H1 (cell line): ENCODE results near the gene FOXK1. TPM values are rescaled to one million over a fixed set of nuclear protein-coding genes. Genes with fewer than 3 reads are reported as not detected.

ENCODE experiments used
- CTCF ChIA-PET: fragments of 300-600 bp; sonication (Branson Sonifier 250); formaldehyde crosslinking; loops from one replicate; lab custom pipeline; 2021; ENCODE audit not compliant: partially characterized antibody; lab: Charles Lee
- POLR2A ChIA-PET: fragments of 300-600 bp; sonication (Branson Sonifier 250); formaldehyde crosslinking; loops from one replicate; lab custom pipeline; 2021; ENCODE audit warnings: inconsistent platforms; ENCODE audit not compliant: partially characterized antibody; lab: Charles Lee
- DNase-seq, 2 experiments: peaks; one replicate each; pipeline versions ENCODE4 v3.0.0 to v3.0.0-alpha.2; 2010 to 2022; ENCODE audit warnings: low spot score in 2 of 2, low read depth in 1 of 2, mixed read lengths in 1 of 2
- FAIRE-seq: peaks from 2 replicates; lab custom pipeline; 2011; peaks lifted over from hg19 to GRCh38; lab: Jason Lieb, UNC
- H2AFZ ChIP-seq: 2 replicates; pipeline ENCODE4 v1.8.1; 2012; ENCODE audit warnings: low read length, inconsistent platforms
- H2AK5ac ChIP-seq: 2 replicates; pipeline ENCODE4 v1.6.1; 2013; ENCODE audit warnings: low read depth, low read length
- H2BK120ac ChIP-seq: replicated peaks from 2 replicates; pipeline ENCODE3; 2013; ENCODE audit warnings: low read depth, low read length, inconsistent platforms
- H2BK12ac ChIP-seq: 2 replicates; pipeline ENCODE4 v1.6.1; 2013; ENCODE audit warnings: low read depth, low read length
- H2BK15ac ChIP-seq: 2 replicates; pipeline ENCODE4 v1.6.1; 2013; ENCODE audit warnings: low read length
- H2BK20ac ChIP-seq: 2 replicates; pipeline ENCODE4 v1.6.1; 2013; ENCODE audit warnings: low read length
- H2BK5ac ChIP-seq: 2 replicates; pipeline ENCODE4 v1.6.1; 2013; ENCODE audit warnings: low read depth, low read length
- H3K14ac ChIP-seq: 2 replicates; pipeline ENCODE4 v1.6.1; 2013; ENCODE audit warnings: inconsistent platforms; ENCODE audit not compliant: insufficient read length
- H3K18ac ChIP-seq: 2 replicates; pipeline ENCODE4 v1.6.1; 2013; ENCODE audit warnings: low read length; ENCODE audit errors: extremely low read depth
- H3K23ac ChIP-seq: 2 replicates; pipeline ENCODE4 v1.6.1; 2013; ENCODE audit warnings: inconsistent platforms; ENCODE audit not compliant: insufficient read length
- H3K23me2 ChIP-seq: 2 replicates; pipeline ENCODE4 v1.6.1; 2013; ENCODE audit warnings: low read depth, low read length
- H3K27ac ChIP-seq: 2 replicates; pipeline ENCODE4 v1.6.1; 2011; ENCODE audit warnings: low read depth, low read length, inconsistent platforms
- H3K27me3 ChIP-seq, 4 experiments: replicated peaks in 1 of 4; 1 replicate in 1 of 4; 2 replicates in 3 of 4; pipeline versions ENCODE4 v1.6.1 to v1.8.1; 2011 to 2013; ENCODE audit warnings: low read length in 3 of 4, mild to moderate bottlenecking in 3 of 4, inconsistent platforms in 2 of 4, mixed read lengths in 2 of 4, moderate library complexity in 1 of 4; ENCODE audit not compliant: control insufficient read depth in 3 of 4, insufficient read depth in 3 of 4; ENCODE audit errors: extremely low read depth in 1 of 4
- H3K36me3 ChIP-seq, 4 experiments: 2 replicates each; pipeline versions ENCODE4 v1.6.1 to v1.8.1; 2011 to 2013; ENCODE audit warnings: mild to moderate bottlenecking in 4 of 4, low read length in 3 of 4, moderate library complexity in 2 of 4, control low read depth in 1 of 4, inconsistent platforms in 1 of 4; ENCODE audit not compliant: insufficient read depth in 4 of 4, control insufficient read depth in 2 of 4
- H3K4ac ChIP-seq: replicated peaks from 2 replicates; pipeline ENCODE3; 2013; ENCODE audit warnings: low read length, low read depth, mixed read lengths, inconsistent platforms; ENCODE audit not compliant: insufficient read length
- H3K4me1 ChIP-seq, 4 experiments: replicated peaks in 1 of 4; 1 replicate in 1 of 4; 2 replicates in 3 of 4; pipeline versions ENCODE4 v1.6.1 to v1.8.1; 2011 to 2013; ENCODE audit warnings: low read length in 3 of 4, inconsistent platforms in 2 of 4, mixed read lengths in 1 of 4; ENCODE audit not compliant: insufficient read depth in 4 of 4, control insufficient read depth in 3 of 4
- H3K4me2 ChIP-seq, 2 experiments: 2 replicates each; pipeline versions ENCODE4 v1.6.1 to v1.8.1; 2011 to 2013; ENCODE audit warnings: low read depth in 2 of 2, low read length in 2 of 2, control low read depth in 1 of 2, inconsistent platforms in 1 of 2, mild to moderate bottlenecking in 1 of 2; ENCODE audit not compliant: insufficient read depth in 1 of 2
- H3K4me3 ChIP-seq, 4 experiments: fragments of 200-600, 300-600 bp in 1 of 4; sonication (generic), shearing (Covaris generic), sonication (Bioruptor Twin) in 1 of 4; 2 replicates each; pipeline versions ENCODE4 v1.5.1 to v1.8.1; 2011 to 2016; ENCODE audit warnings: low read length in 4 of 4, low read depth in 3 of 4, control low read depth in 2 of 4, inconsistent platforms in 2 of 4, mild to moderate bottlenecking in 2 of 4, mixed read lengths in 1 of 4, moderate library complexity in 1 of 4; ENCODE audit not compliant: insufficient read depth in 2 of 4; ENCODE audit errors: extremely low read depth in 1 of 4
- H3K56ac ChIP-seq: replicated peaks from 2 replicates; pipeline ENCODE3; 2013; ENCODE audit warnings: low read depth, mild to moderate bottlenecking, mixed read lengths, low read length, inconsistent platforms; ENCODE audit not compliant: insufficient read length
- H3K79me1 ChIP-seq: 2 replicates; pipeline ENCODE4 v1.6.1; 2013; ENCODE audit warnings: low read depth, low read length, control low read depth
- H3K79me2 ChIP-seq, 2 experiments: 2 replicates each; pipeline versions ENCODE4 v1.6.1 to v1.8.1; 2012 to 2013; ENCODE audit warnings: low read length in 2 of 2, mild to moderate bottlenecking in 2 of 2, inconsistent platforms in 1 of 2; ENCODE audit not compliant: insufficient read depth in 2 of 2, control insufficient read depth in 1 of 2
- H3K9ac ChIP-seq, 4 experiments: replicated peaks in 1 of 4; 1 replicate in 1 of 4; 2 replicates in 3 of 4; pipeline versions ENCODE4 v1.6.1 to v1.8.1; 2011 to 2013; ENCODE audit warnings: low read depth in 3 of 4, low read length in 3 of 4, control low read depth in 2 of 4, mild to moderate bottlenecking in 2 of 4, moderate library complexity in 2 of 4, inconsistent platforms in 1 of 4; ENCODE audit errors: extremely low read depth in 1 of 4
- H3K9me3 ChIP-seq, 2 experiments: 2 replicates each; pipeline versions ENCODE4 v1.6.1 to v1.8.1; 2012 to 2013; ENCODE audit warnings: mild to moderate bottlenecking in 2 of 2, moderate library complexity in 2 of 2, control low read depth in 1 of 2, inconsistent platforms in 1 of 2, low read depth in 1 of 2, low read length in 1 of 2, mixed read lengths in 1 of 2; ENCODE audit not compliant: insufficient read depth in 2 of 2
- H4K20me1 ChIP-seq, 2 experiments: replicated peaks in 1 of 2; 2 replicates each; pipeline versions ENCODE3 to v1.8.1; 2011 to 2013; ENCODE audit warnings: inconsistent platforms in 2 of 2, low read length in 2 of 2, mild to moderate bottlenecking in 1 of 2; ENCODE audit not compliant: insufficient read depth in 2 of 2, control insufficient read depth in 1 of 2
- H4K5ac ChIP-seq: 2 replicates; pipeline ENCODE4 v1.6.1; 2013; ENCODE audit warnings: low read length, low read depth, mixed read lengths, inconsistent platforms; ENCODE audit not compliant: insufficient read length
- H4K8ac ChIP-seq: 2 replicates; pipeline ENCODE4 v1.8.0; 2013; ENCODE audit warnings: mild to moderate bottlenecking, moderate library complexity, low read length, inconsistent platforms; ENCODE audit not compliant: insufficient read depth; ENCODE audit errors: extremely low read depth
- H4K91ac ChIP-seq: replicated peaks from 2 replicates; pipeline ENCODE3; 2013; ENCODE audit warnings: low read length, mixed read lengths, inconsistent platforms; ENCODE audit not compliant: insufficient read length
- CTCF ChIP-seq, 3 experiments: IDR thresholded peaks; 1 replicate in 2 of 3; 2 replicates in 1 of 3; pipeline versions ENCODE4 v1.5.1 to v1.6.1; 2011; ENCODE audit warnings: low read length in 3 of 3, mild to moderate bottlenecking in 3 of 3, inconsistent platforms in 2 of 3, low read depth in 1 of 3, moderate library complexity in 1 of 3; ENCODE audit not compliant: insufficient read depth in 1 of 3; ENCODE audit errors: control extremely low read depth in 1 of 3
- FOSL1 ChIP-seq: IDR thresholded peaks from 2 replicates; pipeline ENCODE4 v1.6.1; 2011; ENCODE audit warnings: mild to moderate bottlenecking, low read depth, low read length, moderate library complexity; ENCODE audit not compliant: insufficient read depth
- GABPA ChIP-seq: IDR thresholded peaks from 2 replicates; pipeline ENCODE4 v1.6.1; 2011; ENCODE audit warnings: mild to moderate bottlenecking, low read length, moderate library complexity, borderline replicate concordance; ENCODE audit not compliant: insufficient read depth
- HDAC6 ChIP-seq: IDR thresholded peaks from one replicate; pipeline ENCODE4 v1.7.1; 2012; ENCODE audit warnings: low read depth, mild to moderate bottlenecking, inconsistent platforms, low read length, moderate library complexity
- JUN ChIP-seq: IDR thresholded peaks from 2 replicates; pipeline ENCODE4 v1.6.1; 2011; ENCODE audit warnings: low read depth, mild to moderate bottlenecking, improper control_type of control experiment, low read length
- JUND ChIP-seq: IDR thresholded peaks from 2 replicates; pipeline ENCODE4 v1.6.1; 2011; ENCODE audit warnings: mild to moderate bottlenecking, improper control_type of control experiment, low read length
- NANOG ChIP-seq: IDR thresholded peaks from 2 replicates; pipeline ENCODE4 v1.6.1; 2011; ENCODE audit warnings: low read length, low read depth, mild to moderate bottlenecking, inconsistent platforms; ENCODE audit not compliant: insufficient read depth, poor library complexity, severe bottlenecking
- RFX5 ChIP-seq: IDR thresholded peaks from 2 replicates; pipeline ENCODE4 v1.6.1; 2011; ENCODE audit warnings: low read depth, low read length, improper control_type of control experiment, borderline replicate concordance
- SIN3A ChIP-seq, 2 experiments: IDR thresholded peaks in 1 of 2; conservative IDR thresholded peaks in 1 of 2; 2 replicates each; pipeline ENCODE4 v1.6.1; 2011 to 2012; ENCODE audit warnings: low read length in 2 of 2, improper control_type of control experiment in 1 of 2, low read depth in 1 of 2, mild to moderate bottlenecking in 1 of 2
- WGBS, 2 experiments: shearing (Covaris generic) in 1 of 2; methylation state at CpG; one replicate each; pipeline versions ENCODE4 v1.1.6 to v1.1.7; 2013 to 2015; ENCODE audit warnings: low lambda C conversion rate in 2 of 2, mixed read lengths in 2 of 2, inconsistent platforms in 1 of 2, low coverage in 1 of 2, missing lambda C conversion rate in 1 of 2; ENCODE audit not compliant: insufficient replicate concordance in 2 of 2, insufficient coverage in 1 of 2, insufficient read length in 1 of 2; ENCODE audit errors: extremely low coverage in 1 of 2, missing lambda C conversion rate in 1 of 2; 5-methylcytosine and 5-hydroxymethylcytosine counted together
- polyA plus RNA-seq, 7 experiments: library from polyadenylated mRNA; depleted of rRNA in 3 of 7; stranded (reverse) in 5 of 7; unstranded in 2 of 7; fragments of >200 nt in 5 of 7; fragments of 200-250 nt in 2 of 7; gene quantifications; 1 replicate in 5 of 7; 2 replicates in 1 of 7; 4 replicates in 1 of 7; pipeline versions ENCODE4 v1.2.1 to v1.2.3, GENCODE V29; 2011 to 2013; ENCODE audit warnings: missing spikeins in 2 of 7, mixed read lengths in 2 of 7
- total RNA-seq: library from RNA; stranded (reverse); fragmentation: NEBNext Ultra II Directional; extraction: Animal tissue kit (Norgen Biotek cat#: 25700); gene quantifications from 2 replicates; pipeline ENCODE4 v1.2.1, GENCODE V29; 2021

Gene FOXK1
- total and polyA plus RNA-seq, 2 of the 8 experiments (the other 6 are each of a cell fraction or from before 2014, with no cell fraction given) = 2.0 to 8.5 TPM

GRCh38 chr7:4790516-4790991 lies 108.5 kb downstream of the FOXK1 start:
- H3K4me1 ChIP-seq = peaks cover 0 to 3% (median 1%) of the 10 kb centered on the region in 4 experiments; a peak in 4 of 7 replicates
- no peak overlapping the region for H3K18ac ChIP-seq
- H2AFZ ChIP-seq = no peak overlapping the region
- H3K14ac ChIP-seq = no peak overlapping the region
- no peak overlapping the region for H4K8ac ChIP-seq
- no peak overlapping the region for H2BK120ac ChIP-seq
- WGBS, 2 experiments = 96% methylated on average over 17 of the region's 24 CpGs; no CpG with 5 or more reads in 1 of the 2 experiments
- no peak overlapping the region for H2BK15ac ChIP-seq
- CTCF ChIA-PET = interaction anchor here (0.6 to 2.4 kb wide), 5 partner anchors 8 to 41 kb away, joined by 3 to 11 read pairs (median 8); no protein-coding TSS in a partner anchor
- H3K23ac ChIP-seq = no peak overlapping the region
- H3K79me2 ChIP-seq = no peaks in the 10 kb centered on the region
- H4K91ac ChIP-seq = no peak overlapping the region
- no peak overlapping the region for H2BK12ac ChIP-seq
- H3K36me3 ChIP-seq = peaks cover 3 to 30% (median 9%) of the 10 kb centered on the region in 4 experiments; a peak in 5 of 8 replicates
- H2BK5ac ChIP-seq = no peak overlapping the region
- no peak overlapping the region for H2BK20ac ChIP-seq
- H3K9me3 ChIP-seq = no peaks in the 10 kb centered on the region; a peak in 1 of 4 replicates
- H4K5ac ChIP-seq = no peak overlapping the region
- H3K4me3 ChIP-seq = no peak overlapping the region
- H3K27me3 ChIP-seq = no peaks in the 10 kb centered on the region
- POLR2A ChIA-PET = interaction anchor here (0.6 to 1.7 kb wide), 2 partner anchors 10 to 13 kb away, joined by 4 read pairs; no protein-coding TSS in a partner anchor
- H3K23me2 ChIP-seq = peaks cover 7% of the 10 kb centered on the region; the same call in 1 of the 2 replicates
- H3K4me2 ChIP-seq = no peak overlapping the region
- DNase-seq (no peak), FAIRE-seq (no peak)
- H3K79me1 ChIP-seq = no peaks in the 10 kb centered on the region
- peaks cover 0 to 5% of the 10 kb centered on the region in 2 experiments for H4K20me1 ChIP-seq
- no peak overlapping the region for H3K27ac ChIP-seq
- no peak overlapping the region for H3K4ac ChIP-seq
- H3K9ac ChIP-seq = no peak overlapping the region
- no peak overlapping the region for H2AK5ac ChIP-seq
- H3K56ac ChIP-seq = no peak overlapping the region
- TF ChIP-seq GABPA = no peak
- TF ChIP-seq FOSL1 = no peak
- no peak for TF ChIP-seq CTCF (IDR thresholded peaks at IDR 0.05; ENCODE audit: control extremely low read depth in 1 of 3, insufficient read depth in 1 of 3, low read depth in 1 of 3, low read length in 3 of 3)
- TF ChIP-seq JUN = no peak
- no peak for TF ChIP-seq NANOG
- TF ChIP-seq RFX5 = no peak
- no peak for TF ChIP-seq JUND
- TF ChIP-seq HDAC6 = no peak
- no peak for TF ChIP-seq SIN3A (conservative IDR thresholded peaks at IDR 0.05 in 1 of 2, IDR thresholded peaks at IDR 0.05 in 1 of 2; ENCODE audit: low read depth in 1 of 2, low read length in 2 of 2)
